Measurements from ENCODE around the gene MAP1S.
"Not testable (repeated sequence)": the region's sequence is repeated elsewhere in the genome, so short reads cannot be mapped to it uniquely, and the experiment has no call there.

The MAP1S gene

DNA sequence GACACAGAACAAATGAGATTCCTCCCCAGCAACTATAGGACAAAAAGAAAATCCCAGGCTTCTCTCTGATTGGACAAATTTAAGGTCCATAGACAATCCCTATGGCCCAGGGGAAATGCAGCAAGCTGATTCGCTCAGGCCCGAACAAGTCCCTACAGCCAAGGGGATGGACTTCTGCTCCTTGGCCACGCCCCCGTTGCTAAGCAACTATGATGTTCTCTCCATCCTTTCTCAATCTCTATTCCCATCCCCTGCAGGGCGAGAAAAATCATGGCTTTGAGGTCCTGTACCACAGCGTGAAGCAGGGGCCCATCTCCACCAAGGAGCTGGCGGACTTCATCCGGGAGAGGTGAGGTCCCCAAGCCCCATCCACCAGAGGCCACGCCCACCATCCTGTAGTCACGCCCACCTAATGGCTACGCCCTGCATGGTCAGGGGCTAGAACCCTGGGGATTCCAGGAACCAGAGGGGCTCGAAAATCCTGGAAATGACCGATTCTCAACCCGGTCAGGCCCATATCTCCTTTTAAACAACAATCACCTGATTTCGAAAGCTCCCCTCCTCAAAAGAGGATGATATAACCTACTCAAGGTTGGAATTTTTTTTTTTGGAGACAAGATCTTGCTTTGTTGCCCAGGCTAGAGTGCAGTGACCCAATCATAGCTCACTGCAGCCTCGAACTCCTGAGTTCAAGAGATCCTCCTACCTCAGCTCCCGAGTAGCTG is 43.4 kb downstream of the MAP1S start:
- DNase-seq (ENCODE audit: low read depth, low spot score): no peak

GRCh38 chr19:17764348-17764747 is 45.1 kb downstream of the MAP1S start:
- no peak for DNase-seq (ENCODE audit: low read depth, low spot score)

- no peak for DNase-seq (ENCODE audit: low read depth, low spot score)
Observed at GRCh38 chr19:17765069-17765618, 45.9 kb downstream of the MAP1S start.

DNA sequence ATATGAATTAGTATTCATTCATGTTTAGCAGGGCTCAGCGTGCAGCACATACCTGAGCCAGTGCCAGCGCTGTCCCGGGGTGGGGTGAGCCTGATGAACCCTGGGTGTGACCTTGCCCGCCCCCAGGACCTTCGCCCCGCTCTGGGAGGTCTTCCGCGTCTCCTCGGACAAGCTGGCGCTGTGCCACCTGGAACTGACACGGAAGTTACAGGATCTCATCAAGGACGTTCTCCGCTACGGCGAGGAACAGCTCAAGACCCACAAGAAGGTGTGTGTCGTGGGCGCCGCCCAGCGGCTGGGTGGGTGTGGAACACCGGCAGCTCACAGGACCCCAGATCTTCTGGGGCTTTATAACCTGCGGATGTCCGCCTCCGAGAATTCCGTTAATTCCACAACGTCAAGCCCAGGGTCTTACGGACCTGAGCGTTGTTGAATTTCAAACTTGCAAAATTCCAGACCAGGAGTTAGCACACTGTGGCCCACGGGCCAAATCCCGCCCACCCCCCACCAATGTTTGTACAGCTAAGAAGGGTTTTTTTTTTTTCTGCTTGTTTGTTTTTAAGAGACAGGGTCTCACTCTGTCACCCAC is 47.4 kb downstream of the MAP1S start:
- no peak for DNase-seq (ENCODE audit: low read depth, low spot score)

DNA sequence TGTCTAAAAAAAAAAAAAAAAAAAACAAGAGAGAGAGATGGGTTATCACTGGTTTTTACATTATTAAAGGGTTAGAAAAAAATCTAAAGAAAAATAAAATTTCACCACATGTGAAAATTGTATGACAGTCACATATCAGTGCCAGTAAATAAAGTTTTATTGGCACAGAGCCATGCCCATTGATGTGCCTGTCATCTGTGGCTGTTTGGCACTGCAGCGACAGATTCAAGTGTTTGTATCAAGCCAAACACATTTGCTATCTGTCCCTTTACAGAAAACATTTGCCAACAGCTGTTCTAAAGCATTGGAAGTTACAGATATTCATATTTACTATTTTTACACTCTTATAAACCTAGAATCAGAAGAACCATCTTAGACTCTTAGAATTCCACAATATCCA is 48.3 kb downstream of the MAP1S start:
- no peak for DNase-seq (ENCODE audit: low read depth, low spot score)

DNA sequence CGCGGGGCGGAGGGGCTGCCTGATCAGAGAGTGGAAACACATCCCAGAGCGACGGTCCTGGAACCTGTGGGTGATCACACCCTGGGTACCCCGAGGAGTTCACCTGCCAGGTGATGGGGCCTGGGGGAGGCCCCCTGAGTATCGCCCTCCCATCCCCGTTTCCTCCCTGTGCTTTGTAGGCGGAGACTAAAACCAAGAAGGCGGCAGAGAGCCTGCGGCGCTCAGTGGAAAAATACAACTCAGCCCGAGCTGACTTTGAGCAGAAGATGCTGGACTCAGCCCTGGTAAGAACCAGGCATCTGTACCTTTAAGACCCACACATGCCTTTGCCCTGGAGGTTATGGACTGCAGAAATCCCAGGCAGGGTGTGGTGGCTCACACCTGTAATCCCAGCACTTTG is 51.3 kb downstream of the MAP1S start:
- no peak for DNase-seq (ENCODE audit: low read depth, low spot score)

DNA sequence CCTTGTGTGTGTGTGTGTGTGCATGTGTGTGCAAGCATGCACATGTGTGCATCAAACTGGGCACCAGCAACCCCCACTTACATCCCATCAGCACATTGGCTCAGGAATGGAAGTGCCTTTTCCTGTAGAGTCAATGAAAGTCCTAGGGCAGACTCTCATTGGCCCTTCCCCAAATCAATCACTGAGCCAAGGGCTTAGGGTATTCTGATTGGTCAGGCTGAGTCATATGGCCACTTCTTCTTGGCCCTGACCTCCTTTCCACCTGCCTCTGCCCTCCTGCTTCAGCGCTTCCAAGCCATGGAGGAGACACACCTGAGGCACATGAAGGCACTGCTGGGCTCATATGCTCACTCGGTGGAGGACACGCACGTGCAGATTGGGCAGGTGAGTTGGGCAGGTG is 52.9 kb downstream of the MAP1S start:
- DNase-seq (ENCODE audit: low read depth, low spot score): no peak

GRCh38 chr19:17775245-17775927 is 56.1 kb downstream of the MAP1S start:
- DNase-seq (ENCODE audit: low read depth, low spot score): no peak

- DNase-seq (ENCODE audit: low read depth, low spot score): no peak
Observed at GRCh38 chr19:17775991-17776803, 56.9 kb downstream of the MAP1S start.

DNA sequence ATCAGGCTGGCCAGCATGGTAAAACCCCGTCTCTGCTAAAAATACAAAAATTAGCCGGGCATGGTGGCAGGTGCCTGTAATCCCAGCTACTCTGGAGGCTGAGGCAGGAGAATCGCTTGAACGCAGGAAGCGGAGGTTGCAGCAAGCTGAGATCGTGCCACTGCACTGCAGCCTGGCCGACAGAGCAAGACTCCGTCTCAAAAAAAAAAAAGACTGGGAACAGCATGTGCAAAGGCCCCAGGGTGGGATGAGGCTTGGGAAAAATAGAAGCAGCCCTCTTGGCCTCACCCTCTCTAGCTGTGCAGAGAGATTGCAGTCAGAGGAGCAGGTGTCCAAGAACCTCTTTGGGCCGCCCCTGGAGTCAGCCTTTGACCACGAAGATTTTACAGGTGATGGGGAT is 58.6 kb downstream of the MAP1S start:
- not testable (repeated sequence) for DNase-seq (ENCODE audit: low read depth, low spot score)

GRCh38 chr19:17778251-17778967 is 59.1 kb downstream of the MAP1S start:
- no peak for DNase-seq (ENCODE audit: low read depth, low spot score)

DNA sequence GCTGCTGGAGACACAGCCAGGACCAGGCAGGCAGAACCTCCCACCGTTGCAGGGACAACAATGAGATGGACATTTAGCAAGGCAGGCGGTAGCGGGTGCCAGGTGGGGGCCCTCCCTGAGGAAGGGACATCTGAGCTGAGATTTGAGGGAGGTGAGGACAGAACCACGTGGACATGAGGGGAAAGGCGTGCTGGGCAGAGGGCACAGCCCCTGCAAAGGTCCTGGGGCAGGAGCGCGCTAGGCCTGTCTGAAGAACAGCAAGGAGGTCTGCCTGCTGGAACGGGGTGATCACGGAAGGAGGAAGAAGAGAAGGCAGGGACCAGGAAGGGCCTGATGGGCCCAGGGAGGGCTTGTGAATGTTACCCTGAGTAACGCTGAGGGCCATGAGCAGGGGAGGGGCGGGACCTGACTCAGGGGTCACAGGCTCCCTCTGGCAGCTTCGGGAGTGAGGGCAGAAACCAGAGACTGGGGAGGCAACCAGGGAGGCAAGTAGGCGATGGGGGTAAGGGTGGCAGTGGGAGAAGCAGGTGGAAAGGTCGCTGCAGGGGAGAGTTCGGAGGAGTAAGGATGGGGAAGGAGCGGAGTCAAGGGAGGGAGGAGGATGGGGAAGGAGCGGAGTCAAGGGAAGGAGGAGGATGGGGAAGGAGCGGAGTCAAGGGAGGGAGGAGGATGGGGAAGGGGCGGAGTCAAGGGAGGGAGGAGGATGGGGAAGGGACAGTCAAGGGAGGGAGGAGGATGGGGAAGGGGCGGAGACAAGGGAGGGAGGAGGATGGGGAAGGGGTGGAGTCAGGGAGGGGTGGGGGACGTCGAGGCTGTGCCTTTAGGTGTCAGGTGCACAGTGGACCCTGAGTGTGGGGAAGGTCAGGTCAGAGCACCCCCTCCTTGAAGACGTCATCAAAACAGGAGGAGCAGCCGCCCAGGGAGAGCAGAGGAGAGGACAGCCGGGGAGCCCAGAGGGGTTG is 60.0 kb downstream of the MAP1S start:
- DNase-seq (ENCODE audit: low read depth, low spot score): no peak

- no peak for DNase-seq (ENCODE audit: low read depth, low spot score)
Observed at GRCh38 chr19:17780781-17781180, 61.5 kb downstream of the MAP1S start.

DNA sequence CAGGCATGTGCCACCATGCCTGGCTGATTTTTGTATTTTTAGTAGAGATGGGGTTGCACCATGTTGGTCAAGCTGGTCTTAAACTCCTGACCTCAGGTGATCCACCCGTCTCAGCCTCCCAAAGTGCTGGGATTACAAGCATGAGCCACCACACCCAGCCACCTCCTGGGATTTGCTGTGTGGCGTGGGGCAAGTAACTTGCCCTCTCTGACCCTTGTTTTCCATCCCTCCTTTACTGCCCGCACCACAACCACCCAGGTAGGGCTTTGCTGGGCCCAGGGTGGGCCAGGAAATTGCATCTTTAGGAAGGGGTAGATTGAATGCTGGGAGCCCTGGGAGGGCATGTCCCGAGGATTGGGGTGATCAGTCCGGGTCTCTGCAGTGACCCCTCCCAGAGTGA is 64.4 kb downstream of the MAP1S start:
- DNase-seq (ENCODE audit: low read depth, low spot score): not testable (repeated sequence)

Data from brain pericyte (primary cell).